ENCODE results near the gene PPIC. TPM values are rescaled to one million over a fixed set of nuclear protein-coding genes. Genes with fewer than 3 reads are reported as not detected.

The PPIC gene
- total RNA-seq, 2 donors from 2014 or later = not detected

DNA sequence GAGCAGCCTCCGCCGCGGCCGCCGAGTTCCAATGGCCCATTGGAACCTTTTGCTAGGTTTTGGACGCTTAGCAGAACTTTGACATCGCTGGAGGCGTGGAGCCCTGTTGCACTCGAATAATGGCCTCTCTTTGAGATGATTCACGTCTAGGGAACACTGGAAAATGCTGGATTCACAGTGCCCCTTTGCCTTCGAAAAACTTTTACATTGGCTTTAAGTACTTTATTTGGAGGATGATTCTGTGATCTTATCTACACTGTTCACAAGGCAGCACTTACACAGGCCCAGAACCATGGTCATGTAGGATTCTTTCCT, 536 bp upstream of the PPIC start:
- Mint-ChIP-seq H3K36me3 (ENCODE audit: low read depth) (no peaks in the 10 kb centered on the region), H3K4me3 (peak overlapping the region; percentile 36), H3K4me1 (peaks cover 9% of the 10 kb centered on the region), H3K27me3 (peaks cover 50% of the 10 kb centered on the region), H3K9me3 (no peaks in the 10 kb centered on the region), H3K27ac (no peak overlapping the region)
- no peak for ATAC-seq (replicated peaks)

DNA sequence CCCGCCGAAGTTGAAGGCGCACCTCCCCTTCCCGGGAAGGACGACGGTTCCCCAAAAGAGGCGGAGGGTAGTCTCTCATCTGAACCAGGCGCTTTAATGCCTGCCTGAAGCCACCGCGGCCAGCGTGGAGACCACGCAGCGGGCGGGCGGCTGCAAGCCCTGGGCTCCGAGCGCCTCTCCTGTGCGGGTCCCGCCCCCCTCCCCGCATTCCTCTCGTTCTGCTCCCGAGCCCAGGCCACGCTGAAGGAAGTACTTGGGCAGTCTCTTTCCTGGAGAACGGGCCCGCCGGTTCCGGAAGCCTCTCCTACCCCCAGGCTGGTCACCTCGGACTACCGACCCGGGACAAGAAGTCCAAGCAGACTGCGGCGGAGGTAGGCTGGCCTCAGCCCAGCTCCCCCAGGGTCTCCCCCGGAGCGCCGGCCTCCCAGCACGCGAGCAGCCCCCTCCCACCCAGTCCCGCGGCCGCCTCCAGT, 571 bp downstream of the PPIC start:
- H3K4me3 Mint-ChIP-seq = peak overlapping the region; percentile 61
- H3K9me3 Mint-ChIP-seq = no peaks in the 10 kb centered on the region
- H3K36me3 Mint-ChIP-seq (ENCODE audit: low read depth) = no peaks in the 10 kb centered on the region
- H3K27me3 Mint-ChIP-seq = peaks cover 54% of the 10 kb centered on the region
- peak; percentile 14 for ATAC-seq (replicated peaks)
- peaks cover 9% of the 10 kb centered on the region for H3K4me1 Mint-ChIP-seq
- H3K27ac Mint-ChIP-seq = no peak overlapping the region

DNA sequence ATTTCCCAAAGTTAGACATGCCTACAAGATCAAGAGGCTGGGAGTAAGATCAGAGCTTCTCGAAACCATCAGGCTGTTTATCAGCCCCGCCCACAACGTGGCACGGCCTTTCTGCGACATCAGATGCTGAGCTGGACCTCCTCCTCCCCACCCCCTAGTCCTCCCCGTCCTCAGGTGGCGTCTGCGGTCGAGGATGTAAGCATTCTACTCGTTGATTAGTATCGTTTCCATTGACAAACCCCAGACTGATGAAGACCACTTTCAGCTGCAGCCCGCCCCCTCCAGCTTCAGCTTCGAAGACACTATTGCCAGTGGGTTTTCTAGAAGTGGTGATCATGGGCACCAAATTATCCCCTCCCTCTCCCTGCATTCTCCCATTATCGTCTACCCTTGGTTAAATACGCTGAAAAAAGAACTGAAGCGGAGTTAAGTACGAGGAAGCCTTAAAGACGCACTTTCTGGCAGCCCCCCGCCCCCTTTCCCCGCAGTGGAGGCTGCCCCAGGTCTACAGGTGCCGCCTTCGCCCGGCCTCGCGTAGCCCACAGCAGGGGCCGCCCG, 1.1 kb downstream of the PPIC start:
- H3K4me3 Mint-ChIP-seq = peak overlapping the region; percentile 61
- peaks cover 59% of the 10 kb centered on the region for H3K27me3 Mint-ChIP-seq
- ATAC-seq (replicated peaks) = no peak
- H3K36me3 Mint-ChIP-seq (ENCODE audit: low read depth) = no peaks in the 10 kb centered on the region
- peaks cover 9% of the 10 kb centered on the region for H3K4me1 Mint-ChIP-seq
- H3K27ac Mint-ChIP-seq = no peak overlapping the region
- H3K9me3 Mint-ChIP-seq = no peaks in the 10 kb centered on the region

DNA sequence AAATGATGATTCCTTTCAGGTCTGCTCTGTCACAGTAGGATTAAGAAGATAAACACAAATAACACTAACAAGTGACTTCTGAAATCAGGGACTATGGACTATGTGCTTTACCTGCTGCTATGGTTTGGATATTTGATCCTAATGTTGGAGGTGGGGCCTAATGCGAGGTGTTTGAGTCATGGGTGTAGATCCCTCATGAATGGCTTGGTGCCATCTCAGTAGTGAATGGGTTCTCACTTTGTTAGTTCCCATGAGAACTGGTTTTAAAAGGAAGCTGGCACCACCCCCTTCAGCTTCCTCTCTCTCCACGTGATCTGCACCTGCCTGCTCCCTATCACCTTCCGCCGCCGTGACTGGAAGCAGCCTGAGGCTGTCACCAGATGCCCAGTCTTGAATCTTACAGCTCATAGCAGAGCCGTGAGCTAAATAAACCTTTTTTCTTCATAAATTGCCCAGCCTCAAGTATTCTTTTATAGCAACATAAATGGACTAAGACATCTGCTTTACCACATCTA, 3.3 kb downstream of the PPIC start:
- peaks cover 52% of the 10 kb centered on the region for H3K27me3 Mint-ChIP-seq
- no peak for ATAC-seq (replicated peaks)
- H3K36me3 Mint-ChIP-seq (ENCODE audit: low read depth) = no peaks in the 10 kb centered on the region
- no peaks in the 10 kb centered on the region for H3K9me3 Mint-ChIP-seq
- H3K27ac Mint-ChIP-seq = no peak overlapping the region
- no peak overlapping the region for H3K4me3 Mint-ChIP-seq
- H3K4me1 Mint-ChIP-seq = peaks cover 9% of the 10 kb centered on the region

DNA sequence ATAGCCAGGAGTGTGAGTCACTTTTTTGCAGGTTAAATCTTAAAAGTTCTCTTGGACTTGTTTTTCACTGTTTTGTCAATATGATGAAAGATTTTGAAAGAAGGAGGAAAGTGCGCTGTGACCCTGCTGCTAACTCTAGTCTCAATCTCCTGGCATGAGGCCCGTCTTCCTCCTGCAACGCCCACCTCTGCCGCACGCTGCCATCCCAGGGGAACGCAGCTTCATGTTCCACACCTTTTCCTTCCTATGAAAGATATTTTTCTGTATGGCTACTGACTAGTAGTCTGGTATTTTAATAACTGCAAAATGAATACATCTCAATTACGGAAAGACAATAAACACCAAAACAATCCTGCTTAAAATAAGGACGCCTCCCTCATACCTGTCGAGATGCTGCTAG, 8.3 kb downstream of the PPIC start:
- H3K9me3 Mint-ChIP-seq = no peaks in the 10 kb centered on the region

DNA sequence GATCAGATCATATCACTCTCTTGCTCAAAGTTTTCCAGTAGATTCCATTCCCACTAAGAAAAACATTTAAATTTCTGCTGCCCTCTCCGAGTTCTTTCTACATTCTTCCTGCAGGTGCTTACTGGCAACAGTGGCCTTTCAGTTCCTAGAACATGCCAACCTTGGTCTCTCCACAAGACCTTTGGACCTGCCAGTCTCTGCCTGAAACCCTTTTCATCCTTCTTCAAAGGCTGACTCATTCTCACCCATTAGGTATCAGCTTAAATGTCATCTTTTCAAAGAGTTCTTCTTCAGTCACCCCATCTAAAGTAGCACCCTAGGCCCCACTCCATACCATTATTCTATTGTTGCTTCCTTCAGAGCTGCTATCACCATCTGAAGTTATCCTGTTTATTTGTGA, 21.8 kb downstream of the PPIC start:
- H3K4me1 Mint-ChIP-seq = no peaks in the 10 kb centered on the region
- H3K4me3 Mint-ChIP-seq = no peak overlapping the region
- no peak for ATAC-seq (replicated peaks)

More for the DNA sequence above, 8.3 kb downstream of the PPIC start:
- Mint-ChIP-seq H3K27me3 (peaks cover 23% of the 10 kb centered on the region), H3K36me3 (ENCODE audit: low read depth) (no peaks in the 10 kb centered on the region), H3K27ac (no peak overlapping the region), H3K4me3 (no peak overlapping the region), H3K4me1 (no peaks in the 10 kb centered on the region)
- no peak for ATAC-seq (replicated peaks)

DNA sequence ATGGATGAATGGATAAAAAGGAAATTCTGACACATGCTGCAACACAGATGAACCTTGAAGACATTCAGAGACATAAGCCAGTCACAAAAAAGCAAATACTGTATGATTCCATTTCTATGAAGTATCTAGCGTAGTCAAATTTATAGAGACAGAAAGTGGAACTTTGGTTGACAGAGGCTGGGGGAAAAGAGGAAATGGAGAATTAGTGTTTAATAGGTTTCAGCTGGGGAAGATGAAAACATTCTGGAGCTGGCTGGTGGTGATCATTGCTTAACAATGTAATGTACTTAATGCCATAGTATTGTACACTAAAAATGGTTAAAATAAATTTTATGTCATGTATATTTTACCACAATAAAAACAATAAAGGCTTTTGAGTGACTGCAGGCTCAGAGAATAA, 24.2 kb downstream of the PPIC start:
- no peak overlapping the region for H3K27ac Mint-ChIP-seq
- no peaks in the 10 kb centered on the region for H3K4me1 Mint-ChIP-seq
- H3K27me3 Mint-ChIP-seq = no peaks in the 10 kb centered on the region
- H3K4me3 Mint-ChIP-seq = no peak overlapping the region
- no peak for ATAC-seq (replicated peaks)
- peaks cover 8% of the 10 kb centered on the region for H3K9me3 Mint-ChIP-seq
- H3K36me3 Mint-ChIP-seq (ENCODE audit: low read depth) = no peaks in the 10 kb centered on the region

More for the DNA sequence above, 21.8 kb downstream of the PPIC start:
- H3K9me3 Mint-ChIP-seq = peaks cover 8% of the 10 kb centered on the region
- no peak overlapping the region for H3K27ac Mint-ChIP-seq
- H3K27me3 Mint-ChIP-seq = no peaks in the 10 kb centered on the region
- no peaks in the 10 kb centered on the region for H3K36me3 Mint-ChIP-seq (ENCODE audit: low read depth)

DNA sequence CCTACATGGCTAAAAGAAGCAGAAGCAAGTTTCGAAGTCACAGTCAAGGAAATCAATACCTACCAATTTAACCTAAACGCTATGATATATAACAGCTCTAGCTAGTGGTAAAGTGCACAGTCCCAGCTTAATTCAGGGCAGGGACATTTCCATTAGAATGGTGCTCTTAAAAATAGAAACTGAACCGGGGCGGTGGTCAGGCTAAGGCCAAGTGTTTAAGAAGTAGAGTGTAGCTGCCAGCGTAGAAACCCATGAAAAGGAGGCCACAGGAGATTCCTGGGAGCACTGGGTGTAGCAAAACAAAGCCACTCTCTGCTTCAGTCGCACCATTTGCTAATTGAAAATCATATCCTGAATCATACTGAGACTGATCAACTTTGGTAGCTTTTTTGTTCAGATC, 28.8 kb downstream of the PPIC start:
- no peaks in the 10 kb centered on the region for H3K36me3 Mint-ChIP-seq (ENCODE audit: low read depth)
- ATAC-seq (replicated peaks) = no peak

DNA sequence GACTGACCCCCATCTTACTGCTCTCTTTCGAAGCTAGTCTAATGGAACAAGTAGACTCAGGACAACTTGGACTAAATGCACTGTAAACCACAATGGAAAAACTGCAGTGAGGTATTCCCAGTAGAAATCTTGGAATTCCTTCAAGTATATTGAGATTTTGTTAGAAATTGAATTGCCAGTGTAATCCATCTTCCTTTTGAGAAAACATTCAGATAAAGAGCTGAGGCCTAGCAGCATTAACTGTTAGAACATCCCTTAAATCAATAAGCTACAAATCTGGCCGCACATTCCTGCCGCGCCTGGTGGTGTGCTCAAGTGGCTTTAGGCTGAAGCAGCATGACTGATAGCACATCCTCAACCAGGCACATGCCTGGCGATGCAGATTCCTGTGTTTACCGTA, 29.3 kb downstream of the PPIC start:
- no peak for ATAC-seq (replicated peaks)
- no peaks in the 10 kb centered on the region for H3K4me1 Mint-ChIP-seq
- no peak overlapping the region for H3K27ac Mint-ChIP-seq
- no peaks in the 10 kb centered on the region for H3K36me3 Mint-ChIP-seq (ENCODE audit: low read depth)
- no peaks in the 10 kb centered on the region for H3K9me3 Mint-ChIP-seq
- H3K4me3 Mint-ChIP-seq = no peak overlapping the region
- no peaks in the 10 kb centered on the region for H3K27me3 Mint-ChIP-seq

More for the DNA sequence above, 28.8 kb downstream of the PPIC start:
- no peaks in the 10 kb centered on the region for H3K9me3 Mint-ChIP-seq
- H3K4me1 Mint-ChIP-seq = no peaks in the 10 kb centered on the region
- H3K27ac Mint-ChIP-seq = no peak overlapping the region
- H3K27me3 Mint-ChIP-seq = no peaks in the 10 kb centered on the region
- H3K4me3 Mint-ChIP-seq = no peak overlapping the region

DNA sequence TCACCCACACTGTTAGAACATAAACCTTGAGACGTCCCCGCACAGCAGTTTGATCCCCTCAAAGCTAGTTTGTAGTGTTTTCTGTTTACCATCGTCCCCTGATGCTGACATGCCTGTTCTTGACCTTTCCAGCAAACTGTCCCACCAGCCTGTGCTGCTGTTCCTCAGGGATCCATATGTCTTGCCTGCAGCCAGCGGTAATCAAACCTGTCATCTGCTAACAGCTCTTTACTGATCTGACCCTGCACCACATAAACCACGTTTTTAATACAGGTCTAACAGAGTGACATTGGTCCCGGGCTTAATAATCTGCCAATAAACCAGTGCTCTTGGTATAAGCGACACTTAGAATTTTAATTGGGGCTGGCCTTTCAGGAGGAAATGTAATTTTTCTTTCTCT, 34.7 kb downstream of the PPIC start:
- no peaks in the 10 kb centered on the region for H3K36me3 Mint-ChIP-seq (ENCODE audit: low read depth)
- no peaks in the 10 kb centered on the region for H3K27me3 Mint-ChIP-seq
- ATAC-seq (replicated peaks) = no peak
- no peaks in the 10 kb centered on the region for H3K4me1 Mint-ChIP-seq
- H3K9me3 Mint-ChIP-seq = no peaks in the 10 kb centered on the region
- H3K27ac Mint-ChIP-seq = no peak overlapping the region
- H3K4me3 Mint-ChIP-seq = no peak overlapping the region

DNA sequence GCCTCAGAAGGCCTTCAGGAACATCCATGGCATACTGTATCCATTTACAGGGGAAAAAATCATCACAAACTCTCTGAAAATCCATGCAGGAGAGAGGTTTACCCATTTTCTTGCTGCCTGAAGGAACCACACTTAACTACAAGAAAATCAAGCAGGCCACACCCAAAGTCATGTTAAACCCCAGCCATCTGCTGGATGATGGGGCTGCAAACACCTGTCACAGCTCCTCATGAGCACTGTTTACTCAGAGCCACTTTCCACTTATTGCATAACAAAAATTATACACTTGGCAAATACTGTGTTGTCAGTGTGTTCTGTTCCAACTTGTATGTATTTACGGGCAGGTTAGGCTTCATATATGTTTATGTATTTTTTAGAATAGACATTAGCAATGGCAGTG, 35.8 kb downstream of the PPIC start:
- Mint-ChIP-seq H3K4me3 (no peak overlapping the region), H3K27me3 (no peaks in the 10 kb centered on the region), H3K4me1 (no peaks in the 10 kb centered on the region), H3K9me3 (no peaks in the 10 kb centered on the region), H3K36me3 (ENCODE audit: low read depth) (no peaks in the 10 kb centered on the region), H3K27ac (no peak overlapping the region)
- ATAC-seq (replicated peaks) = no peak

DNA sequence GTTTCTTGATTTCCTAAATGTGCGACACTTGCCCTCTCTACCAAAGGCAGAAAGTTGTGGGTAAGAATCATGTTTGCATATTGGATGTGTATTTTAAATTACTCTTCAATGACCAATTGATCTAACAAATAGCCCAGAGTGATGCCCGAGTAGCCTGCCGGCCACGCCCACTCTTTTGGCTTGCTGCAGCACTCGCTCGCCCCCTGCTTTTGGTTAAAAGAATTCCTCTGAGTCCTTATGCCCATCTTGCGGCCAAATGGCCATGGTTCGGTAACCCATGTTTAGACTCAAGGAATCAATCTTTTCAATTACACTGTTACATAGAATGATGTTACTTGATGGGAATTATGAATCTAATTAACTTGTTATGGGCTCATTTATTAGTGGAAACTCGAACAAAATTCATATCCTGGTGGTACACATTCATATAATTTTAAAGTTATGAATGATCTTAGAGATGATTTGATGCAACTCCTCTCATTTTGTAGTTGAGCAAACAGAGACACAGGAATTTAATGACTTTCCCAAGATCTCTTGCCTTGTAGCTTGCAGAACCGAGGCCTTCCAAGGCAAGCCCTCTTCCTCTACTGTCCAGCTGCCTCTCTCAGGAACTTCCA, 36.5 kb downstream of the PPIC start:
- Mint-ChIP-seq H3K27me3 (no peaks in the 10 kb centered on the region), H3K4me3 (no peak overlapping the region), H3K4me1 (no peaks in the 10 kb centered on the region), H3K36me3 (ENCODE audit: low read depth) (no peaks in the 10 kb centered on the region), H3K27ac (no peak overlapping the region), H3K9me3 (no peaks in the 10 kb centered on the region)
- ATAC-seq (replicated peaks) = peak; percentile 38

DNA sequence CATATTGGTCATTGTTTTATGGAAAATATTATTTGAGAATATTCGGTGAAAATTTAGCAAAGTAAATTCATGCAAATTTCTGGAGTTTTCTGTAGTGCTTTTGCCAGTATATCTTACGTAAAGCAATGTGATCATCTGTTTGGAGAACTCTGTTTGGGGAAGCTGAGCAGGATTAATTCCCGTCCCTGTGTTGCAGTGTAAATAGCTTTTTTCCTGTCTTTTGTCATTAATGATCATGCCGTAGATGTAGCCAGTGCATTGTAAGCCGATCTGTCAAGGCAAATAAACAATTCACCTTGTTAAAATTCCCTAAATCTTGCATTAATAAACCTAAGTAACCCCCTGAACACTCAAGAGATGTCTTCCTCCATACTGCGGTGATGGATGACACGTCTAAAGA, 39.2 kb downstream of the PPIC start:
- Mint-ChIP-seq H3K4me3 (no peak overlapping the region), H3K9me3 (no peaks in the 10 kb centered on the region), H3K4me1 (no peaks in the 10 kb centered on the region), H3K36me3 (ENCODE audit: low read depth) (no peaks in the 10 kb centered on the region), H3K27me3 (no peaks in the 10 kb centered on the region), H3K27ac (no peak overlapping the region)
- no peak for ATAC-seq (replicated peaks)

DNA sequence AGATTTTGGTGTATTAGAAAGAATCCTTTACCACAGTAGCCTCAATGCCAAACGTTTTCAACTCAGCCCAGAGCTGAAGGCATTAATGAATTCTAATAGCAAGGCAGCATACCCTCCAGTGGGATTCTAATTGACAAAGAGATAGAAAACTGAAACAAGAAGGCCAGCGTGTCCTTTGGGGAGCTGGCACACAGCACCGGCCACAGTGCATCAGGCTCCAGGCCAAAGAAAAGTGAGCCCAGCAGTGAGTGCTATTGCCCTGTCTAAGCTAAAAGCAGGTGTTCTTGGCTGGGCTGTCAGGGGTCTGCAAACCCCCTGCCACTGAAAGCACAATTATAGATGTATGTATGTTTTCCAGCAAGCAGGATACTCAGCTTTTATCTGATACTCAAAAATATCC, 40.4 kb downstream of the PPIC start:
- H3K4me1 Mint-ChIP-seq = no peaks in the 10 kb centered on the region
- H3K36me3 Mint-ChIP-seq (ENCODE audit: low read depth) = no peaks in the 10 kb centered on the region
- no peaks in the 10 kb centered on the region for H3K9me3 Mint-ChIP-seq
- H3K27me3 Mint-ChIP-seq = no peaks in the 10 kb centered on the region
- ATAC-seq (replicated peaks) = no peak
- H3K27ac Mint-ChIP-seq = no peak overlapping the region
- H3K4me3 Mint-ChIP-seq = no peak overlapping the region

DNA sequence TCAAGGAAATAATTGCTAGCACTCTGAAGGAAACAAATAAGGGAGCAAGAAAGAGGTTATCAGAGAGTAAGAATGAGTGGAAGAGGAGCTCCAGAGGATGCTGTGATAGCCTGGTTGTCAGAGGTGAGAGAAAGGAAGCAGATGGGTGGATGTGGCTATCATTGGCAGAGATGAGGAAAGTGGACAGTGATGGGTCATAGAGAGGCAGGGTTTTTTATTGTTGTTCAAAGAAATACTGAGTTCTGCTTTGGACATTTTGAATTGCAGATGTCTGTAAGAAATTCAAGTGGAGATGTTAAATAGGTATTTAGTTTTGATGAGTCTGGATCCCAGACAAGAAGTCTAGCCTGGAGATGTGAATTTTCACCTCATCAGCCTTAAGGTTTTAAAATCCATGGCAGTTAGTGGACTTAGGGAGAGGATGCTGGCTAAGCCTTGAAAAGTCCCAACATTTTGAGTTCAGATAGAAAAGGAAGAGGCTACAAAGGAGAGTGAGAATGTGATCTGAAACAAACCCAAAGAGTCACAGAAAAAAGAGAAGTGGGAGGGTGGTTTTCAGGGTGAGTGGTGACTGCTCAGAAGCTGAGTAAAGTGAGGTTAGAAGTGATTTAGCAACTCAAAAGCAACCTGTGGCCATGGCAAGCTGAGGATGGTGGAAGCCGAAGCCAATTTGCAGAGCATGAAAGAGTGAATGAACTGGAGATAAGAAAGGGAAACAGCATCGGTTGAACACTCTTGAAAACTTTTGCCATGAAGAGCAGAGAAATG, 50.4 kb downstream of the PPIC start:
- H3K4me1 Mint-ChIP-seq = peaks cover 4% of the 10 kb centered on the region
- no peak overlapping the region for H3K4me3 Mint-ChIP-seq
- H3K36me3 Mint-ChIP-seq (ENCODE audit: low read depth) = no peaks in the 10 kb centered on the region
- no peaks in the 10 kb centered on the region for H3K9me3 Mint-ChIP-seq
- no peaks in the 10 kb centered on the region for H3K27me3 Mint-ChIP-seq
- no peak overlapping the region for H3K27ac Mint-ChIP-seq
- peak; percentile 58 for ATAC-seq (replicated peaks)

Measured in activated T-helper 17 cell treated with anti-CD3 and anti-CD28 coated beads, Interleukin-2, amount 50 U/mL, for 72 hours (primary cell).